Measurements from ENCODE around the gene ZBTB20.
"Not testable (repeated sequence)": the region's sequence is repeated elsewhere in the genome, so short reads cannot be mapped to it uniquely, and the experiment has no call there.

The ZBTB20 gene

DNA sequence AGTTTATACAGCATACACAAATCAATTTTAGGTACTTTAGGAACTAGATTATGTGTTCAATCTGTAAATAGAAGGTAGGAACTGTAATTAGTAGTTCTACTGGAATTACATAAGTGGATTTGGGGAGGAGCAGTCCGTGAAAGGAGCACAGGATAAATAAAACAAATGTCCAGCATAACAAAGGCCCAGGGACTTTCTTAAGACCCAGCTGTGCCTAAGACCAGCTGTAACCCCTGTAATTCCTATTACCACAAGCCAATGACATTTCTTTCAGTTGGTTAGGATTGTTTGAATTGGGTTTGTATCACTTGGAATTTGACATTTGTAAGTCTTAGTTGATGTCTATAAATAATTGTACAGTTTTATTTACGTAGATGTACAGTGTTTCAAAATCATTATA, 4.8 kb upstream of the ZBTB20 start:
- no peak for DNase-seq (ENCODE audit: low read depth, low spot score)
- no peak overlapping the region for H3K4me3 ChIP-seq (ENCODE audit: low read length)

DNA sequence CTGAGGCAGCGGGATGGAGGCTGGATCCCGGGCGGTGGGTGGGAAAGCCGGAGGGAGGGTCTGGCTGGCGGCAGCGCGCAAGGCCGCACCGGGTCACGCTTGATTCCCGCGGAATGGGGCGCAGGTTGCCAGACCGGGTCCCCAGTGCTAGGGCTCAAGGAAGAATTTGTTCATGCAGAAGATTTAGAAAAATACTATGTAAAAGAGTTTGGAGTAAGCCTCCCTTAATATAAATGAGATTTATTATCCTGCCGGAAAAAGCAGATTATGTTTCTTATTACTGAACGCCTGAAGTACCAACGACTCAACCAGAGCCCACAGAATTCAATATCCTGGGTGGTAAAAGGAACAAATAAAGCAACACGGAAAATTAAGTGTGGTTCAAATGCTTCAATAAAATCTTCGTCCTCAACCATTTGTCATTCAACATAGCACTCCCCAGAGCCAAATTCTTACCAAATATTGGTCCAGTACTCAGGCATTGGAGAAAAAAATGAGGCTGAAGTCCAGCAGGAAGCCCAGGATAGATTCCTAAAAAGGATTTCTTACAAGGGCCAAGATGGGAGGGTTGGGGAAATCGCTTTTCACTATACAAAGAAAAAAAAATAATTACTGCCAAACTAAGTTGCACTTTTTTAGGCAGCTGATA, 1.2 kb upstream of the ZBTB20 start:
- DNase-seq (ENCODE audit: low read depth, low spot score): no peak
- H3K4me3 ChIP-seq (ENCODE audit: low read length): peak overlapping the region; percentile 77

DNA sequence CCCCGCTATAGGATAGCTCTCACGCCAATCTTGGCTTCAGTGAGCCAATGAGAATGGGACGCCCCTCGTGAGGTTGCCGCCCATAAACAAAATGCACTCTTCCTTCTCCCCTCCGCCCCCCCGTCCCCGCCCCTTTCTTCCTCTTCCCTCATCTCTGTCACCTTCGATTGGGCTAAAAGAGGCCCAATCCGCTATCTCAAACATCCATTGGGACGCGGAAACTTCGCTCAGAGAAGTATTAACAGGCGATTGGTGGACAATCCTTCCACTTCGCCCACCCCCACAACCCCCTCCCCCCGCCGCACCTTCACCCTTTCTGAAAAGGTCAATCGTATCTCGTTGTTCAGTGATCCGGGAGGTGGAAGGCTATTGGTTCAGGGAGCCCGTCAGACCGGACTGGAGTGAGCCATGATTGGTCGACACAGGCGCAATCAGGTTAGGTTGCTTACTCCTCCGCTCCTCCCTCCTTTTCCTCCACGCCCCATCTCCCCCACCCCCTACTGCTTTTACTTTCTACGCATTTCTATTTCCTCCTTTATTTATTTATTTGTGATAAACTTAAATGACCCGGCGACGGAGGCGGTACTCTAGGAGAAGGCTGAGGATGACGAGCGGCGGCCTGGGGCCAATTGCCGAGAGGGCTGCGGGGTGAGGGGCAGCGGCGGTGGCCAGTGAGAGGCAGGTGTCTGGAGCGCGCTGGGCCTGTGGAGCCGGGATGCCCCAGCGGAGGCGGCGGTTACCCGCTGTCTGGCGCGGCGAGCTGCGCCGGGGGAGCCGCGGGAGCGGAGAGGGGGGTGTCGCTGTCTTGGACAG, 447 bp upstream of the ZBTB20 start:
- peak overlapping the region; percentile 77 for H3K4me3 ChIP-seq (ENCODE audit: low read length)
- peak; percentile 99 for DNase-seq (ENCODE audit: low read depth, low spot score)

DNA sequence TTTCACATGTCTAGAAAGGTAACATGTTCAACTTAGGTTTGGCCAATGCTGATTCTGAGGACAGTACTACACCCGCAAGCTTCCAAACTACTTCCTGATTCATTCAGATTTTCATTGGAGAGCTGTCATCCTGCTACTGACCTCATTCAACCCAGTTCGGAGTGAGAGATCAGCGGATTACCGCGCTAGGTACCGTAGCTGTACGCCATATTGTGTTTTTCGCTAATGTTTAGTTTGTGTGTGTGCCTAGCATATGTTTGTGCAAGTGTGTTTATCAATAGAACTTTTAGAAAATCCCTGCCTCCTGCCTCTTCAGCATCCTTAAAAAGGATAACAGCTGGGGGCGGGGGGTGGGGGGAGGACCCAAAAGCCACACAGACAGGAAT, 1.1 kb downstream of the ZBTB20 start:
- H3K4me3 ChIP-seq (ENCODE audit: low read length): peak overlapping the region; percentile 77
- DNase-seq (ENCODE audit: low read depth, low spot score): no peak

DNA sequence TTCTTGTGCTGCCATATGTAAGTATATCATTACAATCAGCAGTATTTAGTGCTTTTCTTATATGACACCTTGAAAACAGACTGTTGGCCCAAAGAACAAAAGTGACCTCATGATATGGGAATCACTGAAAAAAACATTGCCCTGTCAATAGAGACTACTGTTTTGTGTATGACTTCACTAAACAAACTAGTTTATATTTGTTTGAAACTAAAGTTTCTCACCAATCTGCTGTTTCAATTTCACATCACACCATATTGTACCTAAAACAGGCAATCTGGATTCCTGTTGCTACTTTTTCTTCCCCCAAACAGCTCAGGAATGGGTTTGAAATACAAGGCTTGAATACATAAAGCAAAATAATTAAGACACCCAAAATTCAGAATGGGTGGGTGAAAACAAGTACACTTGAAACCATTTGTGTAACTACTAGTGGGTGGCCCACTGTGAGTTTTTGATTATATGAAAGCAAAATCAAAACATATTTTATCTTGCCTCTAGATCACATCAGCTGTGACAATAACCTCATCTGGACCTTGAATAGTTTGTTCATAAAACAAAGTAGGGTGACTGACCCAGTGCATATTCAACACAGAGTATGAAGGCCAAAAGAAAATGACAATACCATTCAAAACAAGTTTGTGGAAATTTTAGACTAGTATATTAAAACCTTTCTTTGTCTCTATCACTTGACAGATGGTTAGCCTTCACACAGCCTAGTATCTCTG, 5.9 kb downstream of the ZBTB20 start:
- H3K4me3 ChIP-seq (ENCODE audit: low read length): no peak overlapping the region
- no peak for DNase-seq (ENCODE audit: low read depth, low spot score)

DNA sequence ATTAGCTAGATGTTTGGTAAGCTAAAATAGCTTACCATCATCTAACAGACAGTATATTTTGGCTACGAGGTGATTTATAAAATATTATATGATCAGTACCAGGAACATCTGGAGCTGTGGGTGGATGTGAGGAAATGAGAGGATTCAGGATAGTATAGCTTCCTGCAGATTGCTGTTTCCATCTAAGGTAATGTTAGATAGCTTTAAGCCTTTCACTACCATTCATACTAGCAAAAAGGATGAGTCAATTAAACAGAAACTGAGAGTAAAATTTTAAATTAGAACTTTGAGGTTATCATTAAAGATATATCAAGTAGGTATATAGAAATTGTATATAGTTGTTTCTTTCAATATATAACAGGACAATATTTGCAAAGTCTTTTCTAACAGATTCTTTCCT, 8.0 kb downstream of the ZBTB20 start:
- no peak for DNase-seq (ENCODE audit: low read depth, low spot score)
- no peak overlapping the region for H3K4me3 ChIP-seq (ENCODE audit: low read length)

DNA sequence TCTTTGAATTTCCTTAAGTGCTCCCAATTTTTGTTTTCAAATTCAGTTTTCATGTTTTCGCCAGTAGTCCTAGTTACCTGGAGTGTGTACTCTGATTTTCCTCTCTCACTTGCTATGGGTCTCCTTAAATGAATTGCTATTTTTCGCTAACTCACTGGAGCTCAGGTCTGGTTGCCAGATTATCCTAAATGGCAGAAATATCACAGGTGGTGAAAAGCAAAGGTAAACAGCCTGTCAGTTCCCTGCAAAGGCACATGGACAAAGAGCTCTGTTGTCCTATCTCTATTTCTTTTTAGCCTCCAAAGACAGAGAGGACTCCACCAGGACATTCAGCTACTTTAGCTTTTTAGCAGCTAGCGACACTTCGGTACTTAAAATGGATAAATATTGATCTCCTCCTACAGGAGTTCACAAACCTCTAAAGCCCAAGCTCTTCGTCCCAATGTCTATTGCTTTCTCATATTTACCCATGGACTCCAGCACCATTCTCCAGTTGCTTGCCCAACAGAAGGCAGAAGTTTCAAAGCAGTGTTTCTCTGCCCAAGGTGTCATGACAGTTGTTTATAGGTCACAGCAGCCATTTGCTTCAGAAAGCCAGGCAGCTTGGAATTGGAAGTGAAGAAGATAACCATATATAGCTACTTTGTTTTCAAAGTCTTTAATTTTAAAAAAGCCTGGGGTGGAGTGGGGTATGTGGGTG, 12.3 kb downstream of the ZBTB20 start:
- no peak for DNase-seq (ENCODE audit: low read depth, low spot score)
- H3K4me3 ChIP-seq (ENCODE audit: low read length): no peak overlapping the region

DNA sequence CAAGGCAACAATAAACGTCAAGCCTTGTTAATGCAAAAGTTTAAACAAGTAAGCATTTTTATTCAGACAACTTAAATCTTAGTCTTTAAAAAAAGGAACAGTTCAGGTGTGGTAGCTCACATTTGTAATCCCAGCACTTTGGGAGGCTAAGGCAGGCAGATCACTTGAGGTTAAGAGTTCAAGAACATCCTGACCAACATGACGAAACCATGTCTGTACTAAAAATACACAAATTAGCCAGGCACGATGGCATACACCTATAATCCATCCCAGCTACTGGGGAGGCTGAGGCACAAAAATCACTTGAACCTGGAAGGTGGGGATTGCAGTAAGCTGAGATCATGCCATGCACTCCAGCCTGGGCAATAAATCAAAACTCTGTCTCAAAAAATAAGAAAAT, 19.9 kb downstream of the ZBTB20 start:
- no peak overlapping the region for H3K4me3 ChIP-seq (ENCODE audit: low read length)
- DNase-seq (ENCODE audit: low read depth, low spot score): no peak

DNA sequence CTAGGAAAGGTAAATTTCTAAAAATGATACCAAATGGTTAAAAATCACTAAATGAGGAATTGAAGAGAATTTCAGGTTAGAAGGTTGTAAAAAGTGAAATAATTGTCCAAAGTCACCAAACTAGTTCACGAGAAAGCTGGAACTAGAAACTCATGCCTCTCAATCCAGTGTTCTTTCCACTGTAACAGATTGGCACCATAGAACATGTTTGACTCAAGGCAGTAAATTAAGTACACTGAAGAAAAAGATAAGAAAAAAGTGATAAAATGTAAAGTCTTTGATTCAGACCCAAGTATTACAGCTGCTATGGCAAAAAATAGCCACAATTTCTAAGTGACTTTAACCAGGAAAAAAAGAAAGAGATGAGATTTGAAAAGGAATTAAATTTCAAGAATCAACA, 26.5 kb downstream of the ZBTB20 start:
- DNase-seq (ENCODE audit: low read depth, low spot score): no peak

DNA sequence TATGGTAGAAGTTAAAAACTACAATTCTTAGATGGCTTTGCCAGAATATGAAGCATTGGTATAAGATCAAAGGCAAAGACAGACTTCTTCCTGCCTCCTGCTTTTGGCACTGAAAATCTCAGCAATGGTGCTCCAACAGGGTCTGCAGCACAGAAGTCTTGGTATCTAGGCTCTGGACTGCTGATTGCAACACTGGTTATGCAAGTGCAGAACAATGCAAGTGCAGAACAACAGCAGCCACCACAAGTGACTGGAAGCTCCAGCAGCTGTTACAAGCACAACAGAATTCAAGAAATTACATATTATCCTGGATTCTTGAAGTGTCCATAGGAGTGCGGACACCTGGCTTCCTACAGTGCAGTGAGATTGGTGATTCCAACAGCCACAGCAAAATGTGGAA, 33.7 kb downstream of the ZBTB20 start:
- no peak overlapping the region for H3K4me3 ChIP-seq (ENCODE audit: low read length)
- DNase-seq (ENCODE audit: low read depth, low spot score): no peak

More for the DNA sequence above, 26.5 kb downstream of the ZBTB20 start:
- no peak overlapping the region for H3K4me3 ChIP-seq (ENCODE audit: low read length)

DNA sequence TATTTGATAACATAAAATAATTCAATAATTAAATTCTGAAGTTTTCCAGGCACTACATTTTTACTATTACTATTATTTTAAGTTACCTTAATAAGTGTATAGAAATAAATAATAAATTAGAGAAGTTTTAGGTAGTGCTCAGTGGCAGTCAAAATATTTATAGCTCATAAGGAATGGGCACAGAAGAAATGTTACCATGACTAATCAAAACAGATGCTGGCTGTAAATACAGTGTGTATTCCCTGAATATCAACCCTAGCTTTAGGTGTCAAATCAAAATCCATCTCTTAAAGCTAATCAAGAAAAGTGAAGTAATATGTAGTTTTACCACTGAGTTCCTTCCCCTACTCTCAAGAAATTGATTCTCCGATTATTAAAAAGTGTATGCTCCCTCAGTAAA, 35.5 kb downstream of the ZBTB20 start:
- no peak overlapping the region for H3K4me3 ChIP-seq (ENCODE audit: low read length)
- DNase-seq (ENCODE audit: low read depth, low spot score): no peak

DNA sequence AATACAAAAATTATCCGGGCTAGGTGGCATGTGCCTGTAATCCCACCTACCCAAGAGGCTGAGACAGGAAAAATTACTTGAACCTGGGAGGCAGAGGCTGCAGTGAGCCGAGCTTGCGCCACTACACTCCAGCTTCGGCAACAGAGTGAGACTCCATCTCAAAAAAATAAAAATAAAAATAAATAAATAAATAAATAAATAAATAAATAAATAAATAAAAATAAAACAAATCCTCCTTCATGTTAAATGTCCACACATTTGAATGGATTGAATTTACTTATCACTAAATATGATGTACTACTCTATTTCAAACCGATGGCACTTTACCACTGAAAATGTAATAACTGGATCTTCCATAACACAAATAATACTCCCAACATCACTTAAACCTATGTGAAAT, 36.3 kb downstream of the ZBTB20 start:
- no peak overlapping the region for H3K4me3 ChIP-seq (ENCODE audit: low read length)
- DNase-seq (ENCODE audit: low read depth, low spot score): no peak

DNA sequence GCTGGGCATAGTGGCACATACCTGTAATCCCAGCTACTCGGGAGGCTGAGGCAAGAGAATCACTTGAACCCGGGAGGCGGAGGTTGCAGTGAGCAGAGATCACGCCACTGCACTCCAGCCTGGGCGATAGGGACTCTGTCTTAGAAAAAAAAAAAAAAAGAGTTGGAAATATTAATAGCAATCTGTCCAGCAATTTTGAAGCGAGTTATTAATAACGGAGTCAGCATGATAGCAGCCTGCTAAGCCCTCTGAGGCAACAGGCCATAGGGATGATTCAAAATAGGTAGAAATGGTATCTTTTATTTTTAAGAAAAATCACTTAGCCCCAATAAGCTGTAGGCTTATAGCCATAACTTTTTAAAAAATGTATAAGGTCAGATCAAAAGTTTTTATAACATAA, 37.0 kb downstream of the ZBTB20 start:
- not testable (repeated sequence) for H3K4me3 ChIP-seq (ENCODE audit: low read length); DNase-seq (ENCODE audit: low read depth, low spot score)

DNA sequence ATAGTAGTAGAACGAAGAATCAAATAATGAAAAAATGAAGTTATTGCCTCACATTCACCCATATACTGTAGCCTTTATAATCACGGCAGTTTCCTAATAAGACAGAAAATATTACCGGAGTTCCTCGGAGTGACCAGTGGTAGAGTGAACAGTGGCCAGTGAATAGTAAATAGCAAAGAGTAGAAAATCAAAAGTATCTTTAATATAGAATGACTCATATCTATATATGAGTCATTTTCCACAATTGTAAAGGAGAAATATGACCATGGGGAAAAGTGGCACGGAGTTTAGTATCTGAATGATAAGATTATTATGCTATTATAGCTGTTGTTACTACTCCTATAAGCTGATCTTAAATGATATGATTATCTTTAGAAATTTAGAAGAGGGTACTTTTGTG, 38.5 kb downstream of the ZBTB20 start:
- DNase-seq (ENCODE audit: low read depth, low spot score): no peak
- no peak overlapping the region for H3K4me3 ChIP-seq (ENCODE audit: low read length)

DNA sequence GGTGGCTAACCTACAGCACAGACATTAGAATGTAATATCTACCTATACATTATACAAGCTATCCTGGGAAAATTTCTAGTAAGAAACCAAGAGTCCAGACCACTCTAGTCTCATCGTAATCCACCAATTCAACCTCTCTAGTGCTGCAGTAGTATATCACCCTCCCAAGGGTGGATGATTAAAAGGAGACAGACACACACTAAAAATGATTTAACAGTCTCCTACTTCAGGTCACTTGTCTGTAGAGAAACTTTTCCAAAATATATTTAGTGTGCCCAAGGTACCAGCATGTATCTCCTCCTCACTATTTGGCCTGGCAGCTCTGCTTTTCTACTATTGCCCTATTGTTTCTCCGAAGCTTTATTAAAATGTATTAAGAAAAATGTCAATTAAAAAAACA, 45.0 kb downstream of the ZBTB20 start:
- DNase-seq (ENCODE audit: low read depth, low spot score): no peak
- H3K4me3 ChIP-seq (ENCODE audit: low read length): no peak overlapping the region

DNA sequence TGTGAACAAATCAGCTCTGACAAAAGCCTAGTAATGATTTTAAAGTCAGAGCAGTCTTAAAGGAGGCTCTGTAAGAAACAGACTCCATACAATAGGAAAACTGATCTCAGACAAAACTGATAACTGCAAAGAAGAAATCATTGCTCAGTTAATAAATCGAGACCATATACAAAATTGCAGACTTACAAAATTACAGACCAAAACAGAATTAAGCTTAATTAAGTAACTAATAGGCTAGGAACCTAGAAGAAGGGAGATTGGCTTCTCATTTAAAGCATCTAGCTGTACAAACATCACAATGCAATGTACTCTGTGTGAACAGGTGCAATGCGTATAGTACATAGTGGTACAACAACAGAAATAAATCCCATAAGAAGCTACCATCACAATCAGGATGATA, 46.3 kb downstream of the ZBTB20 start:
- no peak for DNase-seq (ENCODE audit: low read depth, low spot score)
- no peak overlapping the region for H3K4me3 ChIP-seq (ENCODE audit: low read length)

DNA sequence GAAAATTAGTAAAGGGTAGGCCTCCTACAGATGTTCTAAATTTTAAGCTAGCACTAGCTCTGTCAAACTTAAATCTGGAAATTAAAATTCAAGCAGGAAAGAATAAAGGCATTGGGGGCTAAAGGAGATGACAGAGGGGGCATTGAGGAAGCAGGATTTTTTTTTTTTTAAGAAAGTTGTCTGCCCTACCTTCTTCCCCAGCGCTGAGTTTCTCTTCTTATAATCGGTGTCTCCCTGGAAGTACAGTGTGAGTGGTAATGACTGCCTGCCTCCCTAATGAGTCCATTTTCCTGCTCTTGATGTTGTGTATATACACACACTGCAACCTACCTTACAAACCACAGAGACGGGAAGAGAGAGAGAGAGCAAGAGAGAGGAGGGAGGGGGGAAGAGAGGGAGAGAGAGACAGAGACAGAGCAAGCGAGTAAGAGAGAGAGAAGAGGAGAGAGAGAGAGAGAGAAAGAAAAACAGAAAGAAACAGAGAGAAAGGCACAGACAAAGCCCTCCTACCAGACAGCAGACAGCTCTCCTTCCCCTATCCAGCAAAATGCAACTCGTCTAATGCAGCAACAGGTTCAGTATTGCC, 47.0 kb downstream of the ZBTB20 start:
- DNase-seq (ENCODE audit: low read depth, low spot score): peak; percentile 81
- H3K4me3 ChIP-seq (ENCODE audit: low read length): peak overlapping the region; percentile 40

DNA sequence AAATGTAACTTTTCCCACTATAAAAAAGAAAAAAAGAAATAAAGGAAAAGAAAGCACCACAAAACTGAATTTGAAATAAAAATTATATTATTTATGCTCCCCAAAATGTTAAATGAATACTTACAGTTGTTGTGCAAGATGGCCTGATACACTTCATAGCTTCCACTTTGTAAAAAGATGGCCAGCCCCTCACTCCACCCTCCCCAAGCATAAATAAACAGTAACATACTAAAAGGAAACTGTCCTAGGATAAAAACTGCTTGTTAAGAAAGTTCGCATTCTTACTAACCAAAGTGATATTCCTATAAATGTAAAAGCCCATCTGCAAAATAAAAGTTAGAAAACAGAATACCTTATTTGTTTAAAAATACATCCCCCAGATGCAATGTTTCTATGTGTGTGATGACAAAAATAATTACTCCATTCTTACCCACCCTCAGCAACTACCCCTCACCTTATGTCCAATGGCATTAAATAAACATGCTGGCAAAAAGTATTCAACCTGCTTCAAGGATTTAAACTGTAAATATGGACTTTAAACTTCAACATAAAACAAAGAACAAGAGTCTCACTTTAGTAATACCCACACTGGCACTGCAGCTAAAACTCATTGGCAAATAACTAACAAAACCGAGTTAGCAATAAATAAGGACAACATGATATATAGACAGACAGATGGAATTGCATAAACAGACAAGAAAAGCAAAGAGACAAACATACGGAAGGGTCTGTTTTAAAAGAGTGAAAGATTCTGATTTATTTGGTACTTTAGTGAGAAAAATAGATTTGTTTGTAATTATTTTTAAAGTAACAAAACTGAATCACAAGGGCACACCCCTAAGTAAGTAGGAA, 47.7 kb downstream of the ZBTB20 start:
- H3K4me3 ChIP-seq (ENCODE audit: low read length): no peak overlapping the region

More for the DNA sequence above, 47.7 kb downstream of the ZBTB20 start:
- DNase-seq (ENCODE audit: low read depth, low spot score): no peak
